ENCODE results near the gene LMNB1. TPM values are rescaled to one million over a fixed set of nuclear protein-coding genes. Genes with fewer than 3 reads are reported as not detected.
A peak's percentile ranks its signal among the peaks of the same experiment; 100 is the strongest.
"Not testable (repeated sequence)": the region's sequence is repeated elsewhere in the genome, so short reads cannot be mapped to it uniquely, and the experiment has no call there.

Gene LMNB1
- total and polyA plus RNA-seq, 4 donors, result 5.1 to 40.3 (median 21.8) TPM

- H3K27me3 ChIP-seq (ENCODE audit: control insufficient read depth in 3 of 3, insufficient read depth in 3 of 3, low read length in 2 of 3), result no peaks in the 10 kb centered on the region
- H3K4me3 ChIP-seq, result no peak overlapping the region
- WGBS, 2 donors, result 44 to 65% methylated on average over 4 of the region's 4 CpGs
- TF ChIP-seq CTCF (IDR thresholded peaks at IDR 0.05; ENCODE audit: control extremely low read depth, extremely low read depth), result no peak
- peaks cover 0 to 6% (median 2%) of the 10 kb centered on the region in 5 donors for H3K4me1 ChIP-seq (ENCODE audit: control insufficient read depth in 5 of 5, insufficient read depth in 5 of 5, low read length in 5 of 5)
- H3K36me3 ChIP-seq (ENCODE audit: control insufficient read depth in 4 of 4, insufficient read depth in 4 of 4, low read length in 4 of 4), result no peaks in the 10 kb centered on the region
- ATAC-seq (ENCODE audit: insufficient read depth, low FRiP score) (no peak), DNase-seq (no peak)
- peak overlapping the region in 1 of 2 donors; percentile 46 for H3K27ac ChIP-seq (ENCODE audit: low read depth in 1 of 2, low read length in 1 of 2)
- no peaks in the 10 kb centered on the region for H3K9me3 ChIP-seq (ENCODE audit: control insufficient read depth in 4 of 4, insufficient read depth in 3 of 4, low read length in 3 of 4)
- H3K9ac ChIP-seq (ENCODE audit: insufficient read depth in 1 of 2, low read length in 2 of 2), result no peak overlapping the region
Measured at GRCh38 chr5:126852091-126852571, 75.2 kb downstream of the LMNB1 start.

GRCh38 chr5:126852841-126853271 lies 75.9 kb downstream of the LMNB1 start:
- no peak overlapping the region for H3K9ac ChIP-seq (ENCODE audit: insufficient read depth in 1 of 2, low read length in 2 of 2)
- H3K36me3 ChIP-seq (ENCODE audit: control insufficient read depth in 4 of 4, insufficient read depth in 4 of 4, low read length in 4 of 4), result no peaks in the 10 kb centered on the region
- no peak for ATAC-seq (ENCODE audit: insufficient read depth, low FRiP score)
- no peak overlapping the region for H3K4me3 ChIP-seq
- H3K4me1 ChIP-seq (ENCODE audit: control insufficient read depth in 5 of 5, insufficient read depth in 5 of 5, low read length in 5 of 5), result peaks cover 0 to 13% (median 2%) of the 10 kb centered on the region in 5 donors
- no peak overlapping the region for H3K27ac ChIP-seq (ENCODE audit: low read depth in 1 of 2, low read length in 1 of 2)
- DNase-seq, result no peak
- no peaks in the 10 kb centered on the region for H3K27me3 ChIP-seq (ENCODE audit: control insufficient read depth in 3 of 3, insufficient read depth in 3 of 3, low read length in 2 of 3)
- no peaks in the 10 kb centered on the region for H3K9me3 ChIP-seq (ENCODE audit: control insufficient read depth in 4 of 4, insufficient read depth in 3 of 4, low read length in 3 of 4)
- no peak for TF ChIP-seq CTCF (IDR thresholded peaks at IDR 0.05; ENCODE audit: control extremely low read depth, extremely low read depth)
- WGBS, 2 donors, result 79 to 81% methylated on average over 7 of the region's 7 CpGs

DNA sequence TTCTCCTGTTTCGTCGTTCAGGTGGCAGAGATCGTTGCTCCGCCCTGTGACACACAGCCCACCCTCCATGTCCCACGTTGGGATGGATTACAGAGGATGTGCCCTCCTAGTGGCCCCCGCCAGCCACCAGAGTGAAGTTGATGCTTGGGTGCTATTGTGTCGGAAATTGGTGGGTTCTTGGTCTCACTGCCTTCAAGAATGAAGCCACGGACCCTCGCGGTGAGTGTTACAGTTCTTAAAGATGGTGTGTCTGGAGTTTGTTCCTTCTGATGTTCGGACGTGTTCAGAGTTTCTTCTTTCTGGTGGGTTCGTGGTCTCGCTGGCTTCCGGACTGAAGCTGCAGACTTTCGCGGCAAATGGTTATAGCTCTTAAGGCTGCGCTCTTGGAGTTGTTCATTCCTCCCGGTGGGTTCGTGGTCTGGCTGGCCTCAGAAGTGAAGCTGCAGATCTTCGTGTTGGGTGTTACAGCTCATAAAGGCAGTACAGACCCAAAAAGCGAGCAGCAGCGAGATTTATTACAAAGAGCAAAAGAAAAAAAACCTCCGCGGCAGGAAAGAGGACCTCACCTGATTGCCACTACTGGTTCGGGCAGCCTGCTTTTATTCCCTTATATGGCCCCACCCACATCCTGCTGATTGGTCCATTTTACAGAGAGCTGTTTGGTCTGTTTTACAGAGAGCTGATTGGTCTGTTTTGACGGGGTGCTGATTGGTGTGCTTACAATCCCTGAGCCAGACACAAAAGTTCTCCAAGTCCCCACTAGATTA lies 76.8 kb downstream of the LMNB1 start:
- H3K27me3 ChIP-seq (ENCODE audit: control insufficient read depth in 3 of 3, insufficient read depth in 3 of 3, low read length in 2 of 3); DNase-seq; H3K9me3 ChIP-seq (ENCODE audit: control insufficient read depth in 4 of 4, insufficient read depth in 3 of 4, low read length in 3 of 4); ATAC-seq (ENCODE audit: insufficient read depth, low FRiP score); H3K9ac ChIP-seq (ENCODE audit: insufficient read depth in 1 of 2, low read length in 2 of 2); H3K27ac ChIP-seq (ENCODE audit: low read depth in 1 of 2, low read length in 1 of 2); H3K4me3 ChIP-seq; H3K36me3 ChIP-seq (ENCODE audit: control insufficient read depth in 4 of 4, insufficient read depth in 4 of 4, low read length in 4 of 4): not testable (repeated sequence)
- peaks cover 0 to 15% (median 2%) of the 10 kb centered on the region in 5 donors for H3K4me1 ChIP-seq (ENCODE audit: control insufficient read depth in 5 of 5, insufficient read depth in 5 of 5, low read length in 5 of 5)
- whole genome bisulfite sequencing, 2 donors, result 83 to 90% methylated on average over 27 of the region's 27 CpGs

GRCh38 chr5:126854526-126855110 lies 77.7 kb downstream of the LMNB1 start:
- DNase-seq (no peak), ATAC-seq (ENCODE audit: insufficient read depth, low FRiP score) (no peak)
- Histone ChIP-seq H3K9me3 (ENCODE audit: control insufficient read depth in 4 of 4, insufficient read depth in 3 of 4, low read length in 3 of 4) (no peaks in the 10 kb centered on the region), H3K9ac (ENCODE audit: insufficient read depth in 1 of 2, low read length in 2 of 2) (no peak overlapping the region), H3K4me3 (no peak overlapping the region), H3K36me3 (ENCODE audit: control insufficient read depth in 4 of 4, insufficient read depth in 4 of 4, low read length in 4 of 4) (no peaks in the 10 kb centered on the region), H3K4me1 (ENCODE audit: control insufficient read depth in 5 of 5, insufficient read depth in 5 of 5, low read length in 5 of 5) (peaks cover 0 to 15% (median 2%) of the 10 kb centered on the region in 5 donors), H3K27ac (ENCODE audit: low read depth in 1 of 2, low read length in 1 of 2) (no peak overlapping the region), H3K27me3 (ENCODE audit: control insufficient read depth in 3 of 3, insufficient read depth in 3 of 3, low read length in 2 of 3) (no peaks in the 10 kb centered on the region)
- no peak for TF ChIP-seq CTCF (IDR thresholded peaks at IDR 0.05; ENCODE audit: control extremely low read depth, extremely low read depth)
- WGBS, 2 donors, result 92 to 98% methylated on average over 27 to 35 of the region's 35 CpGs

Measured in lung (tissue), 12 donors.